OCI-LY1 (cell line): Measurements from ENCODE around the gene WFDC5.

Experiments
- H2AFZ ChIP-seq: fragments of 200-600 bp; sonication (generic), shearing (Covaris generic); 2 replicates; pipeline ENCODE4 v1.6.0; 2014; ENCODE audit warnings: antibody characterized with exemption, mild to moderate bottlenecking, low read length
- H3F3A ChIP-seq: fragments of 200-600 bp; sonication (generic), shearing (Covaris generic); 2 replicates; pipeline ENCODE4 v1.6.0; 2014; ENCODE audit warnings: mild to moderate bottlenecking, antibody characterized with exemption, low read length, moderate library complexity; ENCODE audit not compliant: insufficient read depth
- H3K27ac ChIP-seq: fragments of 200-600 bp; sonication (generic); 2 replicates; pipeline ENCODE4 v1.5.1; 2014; ENCODE audit warnings: low read length, mixed run types, mild to moderate bottlenecking, low read depth; ENCODE audit not compliant: poor library complexity, severe bottlenecking
- H3K27me3 ChIP-seq: fragments of 200-600 bp; sonication (generic); 2 replicates; pipeline ENCODE4 v1.6.0; 2014; ENCODE audit warnings: antibody characterized with exemption, mild to moderate bottlenecking, low read length, moderate library complexity; ENCODE audit not compliant: insufficient read depth
- H3K36me3 ChIP-seq: fragments of 200-600 bp; sonication (generic); 2 replicates; pipeline ENCODE4 v1.6.1; 2014; ENCODE audit warnings: mild to moderate bottlenecking, antibody characterized with exemption, low read length, moderate library complexity, mixed read lengths; ENCODE audit not compliant: insufficient read depth
- H3K4me1 ChIP-seq: fragments of 200-600 bp; sonication (generic); 2 replicates; pipeline ENCODE4 v1.5.1; 2014; ENCODE audit warnings: mild to moderate bottlenecking, low read length, moderate library complexity; ENCODE audit not compliant: insufficient read depth, severe bottlenecking
- H3K4me2 ChIP-seq: fragments of 200-600 bp; sonication (generic), shearing (Covaris generic); 2 replicates; pipeline ENCODE4 v1.6.1; 2014; ENCODE audit warnings: low read length
- H3K4me3 ChIP-seq: fragments of 200-600 bp; sonication (generic); 2 replicates; pipeline ENCODE4 v1.5.1; 2014; ENCODE audit warnings: low read length, low read depth, mild to moderate bottlenecking, mixed read lengths; ENCODE audit not compliant: poor library complexity, severe bottlenecking
- H3K79me2 ChIP-seq: fragments of 200-600 bp; shearing (Covaris generic); 2 replicates; pipeline ENCODE4 v1.6.1; 2016; ENCODE audit warnings: mixed run types, low read length, mixed read lengths; ENCODE audit not compliant: insufficient read depth
- H3K9ac ChIP-seq: fragments of 200-600 bp; sonication (generic), shearing (Covaris generic); 2 replicates; pipeline ENCODE4 v1.6.1; 2014; ENCODE audit warnings: mild to moderate bottlenecking, low read length, mixed read lengths
- H3K9me2 ChIP-seq: fragments of 200-600 bp; sonication (generic), shearing (Covaris generic); 2 replicates; pipeline ENCODE4 v1.6.1; 2014; ENCODE audit warnings: low read depth, mild to moderate bottlenecking, low read length, mixed read lengths
- H3K9me3 ChIP-seq: fragments of 200-600 bp; shearing (Covaris generic); 2 replicates; pipeline ENCODE4 v1.6.1; 2014; ENCODE audit warnings: low read length, mixed read lengths
- H4K20me1 ChIP-seq: fragments of 200-600 bp; sonication (generic), shearing (Covaris generic); 2 replicates; pipeline ENCODE4 v1.6.0; 2016; ENCODE audit warnings: mild to moderate bottlenecking, low read length; ENCODE audit not compliant: insufficient read depth
- EZH2 ChIP-seq: fragments of 200-600 bp; sonication (generic), shearing (Covaris generic); IDR thresholded peaks from 2 replicates; pipeline ENCODE4 v1.8.0; 2017; ENCODE audit warnings: borderline replicate concordance, mixed run types, mild to moderate bottlenecking, antibody characterized with exemption, low read length, moderate library complexity, mixed read lengths
- TF ChIP-seq, protein P1 (sequence below): fragments of 200-600 bp; sonication (generic), shearing (Covaris generic); IDR thresholded peaks from 2 replicates; pipeline ENCODE4 v1.5.1; 2017; ENCODE audit warnings: mild to moderate bottlenecking, antibody characterized with exemption, low read length, moderate library complexity, mixed read lengths

Gene WFDC5

DNA sequence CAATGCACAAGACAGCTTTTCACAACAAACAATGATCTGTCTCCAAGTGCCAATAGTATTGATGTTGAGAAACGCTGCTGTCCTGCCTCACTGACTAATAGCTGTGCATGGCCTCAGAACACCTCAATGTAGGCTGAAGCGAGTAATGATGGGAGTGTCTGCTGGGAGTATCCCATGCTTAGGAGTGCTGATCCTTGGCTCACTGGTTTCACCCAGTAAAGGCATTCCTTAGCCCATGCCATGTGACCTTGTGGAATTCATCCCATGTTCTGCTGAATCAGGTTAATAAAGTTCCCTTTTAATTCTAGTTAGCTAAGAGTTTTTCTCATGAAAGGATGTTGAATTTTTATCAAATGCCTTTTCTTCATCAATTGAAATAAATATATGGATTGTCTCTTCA, 13.1 kb upstream of the WFDC5 start:
- Histone ChIP-seq H3K9me3 (no peaks in the 10 kb centered on the region), H3K4me2 (no peak overlapping the region), H4K20me1 (no peaks in the 10 kb centered on the region), H3F3A (no peaks in the 10 kb centered on the region), H3K4me1 (no peaks in the 10 kb centered on the region), H3K27ac (no peak overlapping the region), H3K79me2 (no peaks in the 10 kb centered on the region), H3K9ac (no peak overlapping the region), H2AFZ (no peak overlapping the region), H3K36me3 (no peaks in the 10 kb centered on the region), H3K4me3 (no peak overlapping the region), H3K9me2 (no peaks in the 10 kb centered on the region), H3K27me3 (no peaks in the 10 kb centered on the region)
- TF ChIP-seq, protein P1, sequence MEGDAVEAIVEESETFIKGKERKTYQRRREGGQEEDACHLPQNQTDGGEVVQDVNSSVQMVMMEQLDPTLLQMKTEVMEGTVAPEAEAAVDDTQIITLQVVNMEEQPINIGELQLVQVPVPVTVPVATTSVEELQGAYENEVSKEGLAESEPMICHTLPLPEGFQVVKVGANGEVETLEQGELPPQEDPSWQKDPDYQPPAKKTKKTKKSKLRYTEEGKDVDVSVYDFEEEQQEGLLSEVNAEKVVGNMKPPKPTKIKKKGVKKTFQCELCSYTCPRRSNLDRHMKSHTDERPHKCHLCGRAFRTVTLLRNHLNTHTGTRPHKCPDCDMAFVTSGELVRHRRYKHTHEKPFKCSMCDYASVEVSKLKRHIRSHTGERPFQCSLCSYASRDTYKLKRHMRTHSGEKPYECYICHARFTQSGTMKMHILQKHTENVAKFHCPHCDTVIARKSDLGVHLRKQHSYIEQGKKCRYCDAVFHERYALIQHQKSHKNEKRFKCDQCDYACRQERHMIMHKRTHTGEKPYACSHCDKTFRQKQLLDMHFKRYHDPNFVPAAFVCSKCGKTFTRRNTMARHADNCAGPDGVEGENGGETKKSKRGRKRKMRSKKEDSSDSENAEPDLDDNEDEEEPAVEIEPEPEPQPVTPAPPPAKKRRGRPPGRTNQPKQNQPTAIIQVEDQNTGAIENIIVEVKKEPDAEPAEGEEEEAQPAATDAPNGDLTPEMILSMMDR, result no peak
- TF ChIP-seq EZH2, result no peak

DNA sequence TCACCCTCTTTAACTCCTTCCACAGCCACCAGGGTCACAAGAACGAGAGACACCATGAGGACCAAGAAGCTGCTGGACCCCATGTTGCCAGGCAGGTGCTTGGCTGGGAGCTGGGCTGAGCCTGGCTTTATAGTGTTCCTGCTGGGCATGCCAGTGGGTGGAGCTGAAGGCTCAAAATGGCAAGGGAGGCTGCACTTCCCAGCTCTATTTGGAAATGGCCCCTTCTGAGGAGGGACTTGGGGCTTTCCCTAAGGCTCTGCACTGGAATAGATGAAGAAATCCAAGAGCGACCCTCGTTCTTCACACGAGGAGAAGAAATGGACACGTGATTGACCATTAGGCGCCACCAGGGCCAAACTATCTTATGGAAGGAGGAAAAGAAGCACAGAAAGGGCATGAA, 9.4 kb upstream of the WFDC5 start, which contains the start of gene WFDC12:
WFDC12 (minus strand) TSS at position 101 of the 400 bp plus-strand sequence; CDS start at position 83, 18 bp downstream.
- H3K79me2 ChIP-seq, result no peaks in the 10 kb centered on the region
- H3K9ac ChIP-seq, result no peak within 1 kb of the TSS
- H3K4me3 ChIP-seq, result no peak within 1 kb of the TSS
- H3K36me3 ChIP-seq, result no peaks in the 10 kb centered on the region
- no peaks in the 10 kb centered on the region for H3K4me1 ChIP-seq
- H3K9me3 ChIP-seq, result no peaks in the 10 kb centered on the region
- H4K20me1 ChIP-seq, result no peaks in the 10 kb centered on the region
- TF ChIP-seq, protein P1, result no peak
- no peak for TF ChIP-seq EZH2
- H2AFZ ChIP-seq, result no peak within 1 kb of the TSS
- no peak within 1 kb of the TSS for H3K4me2 ChIP-seq
- no peaks in the 10 kb centered on the region for H3K9me2 ChIP-seq
- no peak within 1 kb of the TSS for H3K27ac ChIP-seq
- no peaks in the 10 kb centered on the region for H3K27me3 ChIP-seq
- no peaks in the 10 kb centered on the region for H3F3A ChIP-seq

DNA sequence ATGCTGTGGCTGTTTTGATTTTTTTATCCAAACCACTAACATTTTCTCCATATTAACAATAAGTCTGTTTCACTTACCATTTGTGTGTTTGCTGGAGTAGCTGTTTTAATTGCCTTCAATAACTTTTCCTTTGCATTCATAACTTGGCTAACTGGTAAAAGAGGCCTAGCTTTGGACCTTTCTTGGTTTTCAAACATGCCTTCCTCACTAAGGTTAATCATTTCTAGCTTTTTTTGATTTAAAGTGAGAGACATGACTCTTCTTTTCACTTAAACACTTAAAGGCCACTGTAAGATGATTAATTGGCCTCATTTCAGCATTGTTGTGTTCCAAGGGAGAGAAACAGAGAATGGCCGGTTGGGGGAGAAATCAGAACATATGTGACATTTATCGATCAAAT, 6.4 kb upstream of the WFDC5 start:
- no peaks in the 10 kb centered on the region for H3K9me3 ChIP-seq
- H3K4me3 ChIP-seq, result no peak overlapping the region
- H3F3A ChIP-seq, result no peaks in the 10 kb centered on the region
- no peak overlapping the region for H2AFZ ChIP-seq
- no peaks in the 10 kb centered on the region for H4K20me1 ChIP-seq
- no peaks in the 10 kb centered on the region for H3K4me1 ChIP-seq
- H3K27me3 ChIP-seq, result no peaks in the 10 kb centered on the region
- no peaks in the 10 kb centered on the region for H3K36me3 ChIP-seq
- no peak overlapping the region for H3K9ac ChIP-seq
- no peak overlapping the region for H3K27ac ChIP-seq
- no peak overlapping the region for H3K4me2 ChIP-seq
- no peaks in the 10 kb centered on the region for H3K9me2 ChIP-seq
- TF ChIP-seq, protein P1, result no peak
- no peak for TF ChIP-seq EZH2
- H3K79me2 ChIP-seq, result no peaks in the 10 kb centered on the region
